GM12878 (cell line): ENCODE measurements around the gene RUNDC1. TPM values are rescaled to one million over a fixed set of nuclear protein-coding genes. Genes with fewer than 3 reads are reported as not detected.

Experiments
- BACH1 ChIP-seq: fragments of 450-650 bp; IDR thresholded peaks from 2 replicates; pipeline ENCODE4 v1.6.1; 2017; ENCODE audit warnings: mild to moderate bottlenecking, borderline replicate concordance
- BHLHE40 ChIP-seq, 2 experiments: fragments of 450-650 bp in 1 of 2; IDR thresholded peaks; 2 replicates each; pipeline ENCODE4 v1.6.1; 2011 to 2017; ENCODE audit warnings: low read depth in 2 of 2, borderline replicate concordance in 1 of 2, improper control_type of control experiment in 1 of 2, low read length in 1 of 2, mild to moderate bottlenecking in 1 of 2
- CBFB ChIP-seq: IDR thresholded peaks from 2 replicates; pipeline ENCODE4 v1.6.1; 2016; ENCODE audit warnings: antibody characterized with exemption, low read depth
- CEBPB ChIP-seq, 2 experiments: fragments of 150-350 bp in 1 of 2; IDR thresholded peaks; 2 replicates each; pipeline ENCODE4 v1.6.1; 2012 to 2014; ENCODE audit warnings: low read depth in 2 of 2, low read length in 2 of 2, borderline replicate concordance in 1 of 2, inconsistent platforms in 1 of 2
- CHD2 ChIP-seq: IDR thresholded peaks from 2 replicates; pipeline ENCODE4 v1.6.1; 2011; ENCODE audit warnings: low read depth, low read length, improper control_type of control experiment, borderline replicate concordance
- CHD4 ChIP-seq: fragments of 200-600 bp; sonication (generic); IDR thresholded peaks from 2 replicates; pipeline ENCODE4 v1.6.1; 2016; ENCODE audit warnings: mild to moderate bottlenecking
- CREB1 ChIP-seq: IDR thresholded peaks from 2 replicates; pipeline ENCODE4 v1.6.1; 2012; ENCODE audit warnings: low read depth, mild to moderate bottlenecking, inconsistent platforms
- EED ChIP-seq: sonication (generic); IDR thresholded peaks from 2 replicates; pipeline ENCODE4 v1.6.1; 2016; ENCODE audit warnings: antibody characterized with exemption, low read depth
- HDAC6 ChIP-seq: fragments of 200-600 bp; sonication (generic); IDR thresholded peaks from one replicate; pipeline ENCODE4 v1.8.0; 2017; ENCODE audit warnings: antibody characterized with exemption; ENCODE audit not compliant: unreplicated experiment
- JUNB ChIP-seq: IDR thresholded peaks from 2 replicates; pipeline ENCODE4 v1.6.1; 2016; ENCODE audit warnings: antibody characterized with exemption, mild to moderate bottlenecking
- MYC ChIP-seq: IDR thresholded peaks from 2 replicates; pipeline ENCODE4 v1.6.1; 2011; ENCODE audit warnings: mild to moderate bottlenecking, low read length, moderate library complexity, inconsistent platforms; ENCODE audit not compliant: insufficient read depth, insufficient replicate concordance, insufficient read length, severe bottlenecking
- POLR2AphosphoS5 ChIP-seq: IDR thresholded peaks from 2 replicates; pipeline ENCODE4 v1.6.1; 2011; ENCODE audit warnings: mild to moderate bottlenecking, low read length, inconsistent platforms
- POU2F2 ChIP-seq: IDR thresholded peaks from 3 replicates; pipeline ENCODE4 v1.6.1; 2011; ENCODE audit warnings: low read depth, mild to moderate bottlenecking, low read length, borderline replicate concordance
- RAD51 ChIP-seq: fragments of 450-650 bp; IDR thresholded peaks from 2 replicates; pipeline ENCODE4 v1.6.1; 2016; ENCODE audit warnings: moderate library complexity, mild to moderate bottlenecking, inconsistent platforms
- SMAD5 ChIP-seq: IDR thresholded peaks from 2 replicates; pipeline ENCODE4 v1.6.1; 2016; ENCODE audit warnings: antibody characterized with exemption, low read depth
- SRF ChIP-seq, 2 experiments: IDR thresholded peaks; 2 replicates each; pipeline ENCODE4 v1.6.1; 2011; ENCODE audit warnings: low read depth in 2 of 2, low read length in 2 of 2, mild to moderate bottlenecking in 1 of 2, moderate library complexity in 1 of 2
- SUPT20H ChIP-seq: IDR thresholded peaks from 2 replicates; pipeline ENCODE4 v1.6.1; 2011; ENCODE audit warnings: low read depth, mild to moderate bottlenecking, low read length, moderate library complexity, borderline replicate concordance; ENCODE audit not compliant: control insufficient read depth
- TAF1 ChIP-seq: IDR thresholded peaks from 2 replicates; pipeline ENCODE4 v1.6.1; 2011; ENCODE audit warnings: mild to moderate bottlenecking, low read depth, low read length, borderline replicate concordance
- TARDBP ChIP-seq: IDR thresholded peaks from 2 replicates; pipeline ENCODE4 v1.6.1; 2016; ENCODE audit warnings: borderline replicate concordance
- WRNIP1 ChIP-seq: IDR thresholded peaks from 2 replicates; pipeline ENCODE4 v1.6.1; 2011; ENCODE audit warnings: low read depth, low read length, improper control_type of control experiment, borderline replicate concordance
- YBX1 ChIP-seq: fragments of 450-650 bp; IDR thresholded peaks from 2 replicates; pipeline ENCODE4 v1.6.1; 2016; ENCODE audit warnings: antibody characterized with exemption
- polyA plus RNA-seq, 11 experiments: library from polyadenylated mRNA; depleted of rRNA in 4 of 11; unstranded in 6 of 11; stranded (reverse) in 5 of 11; fragments of >200 nt; fragmentation: Nextera tagmentation in 4 of 11; fragmentation: Illumina TruSeq in 1 of 11; extraction: Ambion mirVana in 4 of 11; extraction: Trizol in 1 of 11; gene quantifications; 1 replicate in 1 of 11; 2 replicates in 10 of 11; pipeline versions ENCODE4 v1.2.1 to v1.2.3, GENCODE V29; 2011 to 2016; ENCODE audit warnings: inconsistent platforms in 2 of 11, missing spikeins in 2 of 11, low read depth in 1 of 11
- total RNA-seq, 4 experiments: library from RNA; depleted of rRNA in 3 of 4; stranded (reverse); fragments of >200 nt in 3 of 4; fragmentation: Illumina TruSeq in 1 of 4; extraction: Trizol in 1 of 4; gene quantifications; 2 replicates each; pipeline versions ENCODE4 v1.2.1 to v1.2.3, GENCODE V29; 2013 to 2021
- TF ChIP-seq, protein P1 (sequence below): IDR thresholded peaks from 2 replicates; pipeline ENCODE4 v1.6.1; 2012; ENCODE audit warnings: mild to moderate bottlenecking, low read depth, low read length
- TF ChIP-seq, protein P2 (sequence below): fragments of 450-650 bp; IDR thresholded peaks from 2 replicates; pipeline ENCODE4 v1.6.1; 2017; ENCODE audit warnings: mild to moderate bottlenecking, low read depth, inconsistent platforms; ENCODE audit not compliant: poor library complexity, severe bottlenecking
- TF ChIP-seq, protein P3 (sequence below): fragments of 450-650 bp; IDR thresholded peaks from 2 replicates; pipeline ENCODE4 v1.6.1; 2016; ENCODE audit warnings: mild to moderate bottlenecking

The RUNDC1 gene
- total and polyA plus RNA-seq, 10 of the 15 experiments (the other 5 are each of a cell fraction or from before 2014, with no cell fraction given), result 2.9 to 15.6 (median 8.2) TPM

- TF ChIP-seq RAD51, result no peak
- no peak for TF ChIP-seq TARDBP
- TF ChIP-seq EED, result no peak
- TF ChIP-seq BACH1, result no peak
- TF ChIP-seq SMAD5, result no peak
- no peak for TF ChIP-seq CREB1
- peak; percentile 22; the same call in 1 of the 3 replicates for TF ChIP-seq POU2F2
- no peak for TF ChIP-seq SUPT20H
- TF ChIP-seq CHD2, result 0 out of 2 replicates have a peak, but pooled peaks have one; percentile 19
- no peak for TF ChIP-seq HDAC6
- no peak for TF ChIP-seq CEBPB (IDR thresholded peaks at IDR 0.05; ENCODE audit: borderline replicate concordance in 1 of 2, low read depth in 2 of 2, low read length in 2 of 2)
- TF ChIP-seq, protein P1, sequence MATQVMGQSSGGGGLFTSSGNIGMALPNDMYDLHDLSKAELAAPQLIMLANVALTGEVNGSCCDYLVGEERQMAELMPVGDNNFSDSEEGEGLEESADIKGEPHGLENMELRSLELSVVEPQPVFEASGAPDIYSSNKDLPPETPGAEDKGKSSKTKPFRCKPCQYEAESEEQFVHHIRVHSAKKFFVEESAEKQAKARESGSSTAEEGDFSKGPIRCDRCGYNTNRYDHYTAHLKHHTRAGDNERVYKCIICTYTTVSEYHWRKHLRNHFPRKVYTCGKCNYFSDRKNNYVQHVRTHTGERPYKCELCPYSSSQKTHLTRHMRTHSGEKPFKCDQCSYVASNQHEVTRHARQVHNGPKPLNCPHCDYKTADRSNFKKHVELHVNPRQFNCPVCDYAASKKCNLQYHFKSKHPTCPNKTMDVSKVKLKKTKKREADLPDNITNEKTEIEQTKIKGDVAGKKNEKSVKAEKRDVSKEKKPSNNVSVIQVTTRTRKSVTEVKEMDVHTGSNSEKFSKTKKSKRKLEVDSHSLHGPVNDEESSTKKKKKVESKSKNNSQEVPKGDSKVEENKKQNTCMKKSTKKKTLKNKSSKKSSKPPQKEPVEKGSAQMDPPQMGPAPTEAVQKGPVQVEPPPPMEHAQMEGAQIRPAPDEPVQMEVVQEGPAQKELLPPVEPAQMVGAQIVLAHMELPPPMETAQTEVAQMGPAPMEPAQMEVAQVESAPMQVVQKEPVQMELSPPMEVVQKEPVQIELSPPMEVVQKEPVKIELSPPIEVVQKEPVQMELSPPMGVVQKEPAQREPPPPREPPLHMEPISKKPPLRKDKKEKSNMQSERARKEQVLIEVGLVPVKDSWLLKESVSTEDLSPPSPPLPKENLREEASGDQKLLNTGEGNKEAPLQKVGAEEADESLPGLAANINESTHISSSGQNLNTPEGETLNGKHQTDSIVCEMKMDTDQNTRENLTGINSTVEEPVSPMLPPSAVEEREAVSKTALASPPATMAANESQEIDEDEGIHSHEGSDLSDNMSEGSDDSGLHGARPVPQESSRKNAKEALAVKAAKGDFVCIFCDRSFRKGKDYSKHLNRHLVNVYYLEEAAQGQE, result no peak
- TF ChIP-seq SRF (IDR thresholded peaks at IDR 0.05; ENCODE audit: low read depth in 2 of 2, low read length in 2 of 2), result no peak
- no peak for TF ChIP-seq CHD4
- no peak for TF ChIP-seq WRNIP1
- TF ChIP-seq, protein P2, sequence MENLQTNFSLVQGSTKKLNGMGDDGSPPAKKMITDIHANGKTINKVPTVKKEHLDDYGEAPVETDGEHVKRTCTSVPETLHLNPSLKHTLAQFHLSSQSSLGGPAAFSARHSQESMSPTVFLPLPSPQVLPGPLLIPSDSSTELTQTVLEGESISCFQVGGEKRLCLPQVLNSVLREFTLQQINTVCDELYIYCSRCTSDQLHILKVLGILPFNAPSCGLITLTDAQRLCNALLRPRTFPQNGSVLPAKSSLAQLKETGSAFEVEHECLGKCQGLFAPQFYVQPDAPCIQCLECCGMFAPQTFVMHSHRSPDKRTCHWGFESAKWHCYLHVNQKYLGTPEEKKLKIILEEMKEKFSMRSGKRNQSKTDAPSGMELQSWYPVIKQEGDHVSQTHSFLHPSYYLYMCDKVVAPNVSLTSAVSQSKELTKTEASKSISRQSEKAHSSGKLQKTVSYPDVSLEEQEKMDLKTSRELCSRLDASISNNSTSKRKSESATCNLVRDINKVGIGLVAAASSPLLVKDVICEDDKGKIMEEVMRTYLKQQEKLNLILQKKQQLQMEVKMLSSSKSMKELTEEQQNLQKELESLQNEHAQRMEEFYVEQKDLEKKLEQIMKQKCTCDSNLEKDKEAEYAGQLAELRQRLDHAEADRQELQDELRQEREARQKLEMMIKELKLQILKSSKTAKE, result no peak
- no peak for TF ChIP-seq TAF1
- TF ChIP-seq JUNB, result peak; percentile 29; the same call in 1 of the 2 replicates
- TF ChIP-seq CBFB, result no peak
- TF ChIP-seq MYC, result no peak
- peak in 1 of 2 experiments; percentile 45; a peak in 1 of 4 replicates for TF ChIP-seq BHLHE40 (IDR thresholded peaks at IDR 0.05; ENCODE audit: borderline replicate concordance in 1 of 2, low read depth in 2 of 2, low read length in 1 of 2)
- TF ChIP-seq YBX1, result no peak
- TF ChIP-seq, protein P3, sequence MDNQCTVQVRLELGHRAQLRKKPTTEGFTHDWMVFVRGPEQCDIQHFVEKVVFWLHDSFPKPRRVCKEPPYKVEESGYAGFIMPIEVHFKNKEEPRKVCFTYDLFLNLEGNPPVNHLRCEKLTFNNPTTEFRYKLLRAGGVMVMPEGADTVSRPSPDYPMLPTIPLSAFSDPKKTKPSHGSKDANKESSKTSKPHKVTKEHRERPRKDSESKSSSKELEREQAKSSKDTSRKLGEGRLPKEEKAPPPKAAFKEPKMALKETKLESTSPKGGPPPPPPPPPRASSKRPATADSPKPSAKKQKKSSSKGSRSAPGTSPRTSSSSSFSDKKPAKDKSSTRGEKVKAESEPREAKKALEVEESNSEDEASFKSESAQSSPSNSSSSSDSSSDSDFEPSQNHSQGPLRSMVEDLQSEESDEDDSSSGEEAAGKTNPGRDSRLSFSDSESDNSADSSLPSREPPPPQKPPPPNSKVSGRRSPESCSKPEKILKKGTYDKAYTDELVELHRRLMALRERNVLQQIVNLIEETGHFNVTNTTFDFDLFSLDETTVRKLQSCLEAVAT, result 0 out of 2 replicates have a peak, but pooled peaks have one; percentile 29
- no peak for TF ChIP-seq POLR2AphosphoS5
These were observed 44.3 kb downstream of the RUNDC1 start, which contains the start of gene RND2 (continued) for GRCh38 chr17:43024407-43025289.
